GM21423 (cell line): ENCODE results near the gene POLN.
"Not testable (repeated sequence)": the region's sequence is repeated elsewhere in the genome, so short reads cannot be mapped to it uniquely, and the experiment has no call there.

Experiments used
- ATAC-seq: cut with Tn5 transposase; IDR thresholded peaks from one replicate; pipeline ENCODE4 v1.9.1; 2021; ENCODE audit warnings: mild to moderate bottlenecking, moderate library complexity; ENCODE audit not compliant: unreplicated experiment

The POLN gene

GRCh38 chr4:2222838-2223237 lies 19.1 kb downstream of the POLN start:
- no peak for ATAC-seq

GRCh38 chr4:2221378-2221777 lies 20.5 kb downstream of the POLN start:
- ATAC-seq: not testable (repeated sequence)

GRCh38 chr4:2220016-2220630 lies 21.8 kb downstream of the POLN start:
- ATAC-seq: no peak

GRCh38 chr4:2219233-2219760 lies 22.6 kb downstream of the POLN start:
- ATAC-seq: no peak

GRCh38 chr4:2218436-2218835 lies 23.5 kb downstream of the POLN start:
- ATAC-seq: no peak

GRCh38 chr4:2217726-2218125 lies 24.2 kb downstream of the POLN start:
- ATAC-seq: no peak

GRCh38 chr4:2212831-2213230 lies 29.1 kb downstream of the POLN start:
- ATAC-seq: no peak

GRCh38 chr4:2202789-2203188 lies 39.1 kb downstream of the POLN start:
- ATAC-seq: not testable (repeated sequence)

- no peak for ATAC-seq
Measured at GRCh38 chr4:2194496-2194895, 47.4 kb downstream of the POLN start.

- ATAC-seq: no peak
Measured at GRCh38 chr4:2193326-2193725, 48.6 kb downstream of the POLN start.

GRCh38 chr4:2186865-2187172 lies 55.1 kb downstream of the POLN start:
- ATAC-seq: no peak

GRCh38 chr4:2186133-2186864 lies 55.6 kb downstream of the POLN start:
- no peak for ATAC-seq

- ATAC-seq: no peak
Measured at GRCh38 chr4:2183394-2183793, 58.5 kb downstream of the POLN start.

- ATAC-seq: no peak
Measured at GRCh38 chr4:2182994-2183393, 58.9 kb downstream of the POLN start.

GRCh38 chr4:2180410-2180809 lies 61.5 kb downstream of the POLN start:
- no peak for ATAC-seq

- no peak for ATAC-seq
Measured at GRCh38 chr4:2179717-2180116, 62.2 kb downstream of the POLN start.

GRCh38 chr4:2178986-2179385 lies 62.9 kb downstream of the POLN start:
- ATAC-seq: no peak

- no peak for ATAC-seq
Measured at GRCh38 chr4:2177443-2178093, 64.4 kb downstream of the POLN start.

- no peak for ATAC-seq
Measured at GRCh38 chr4:2175990-2176698, 65.8 kb downstream of the POLN start.

- no peak for ATAC-seq
Measured at GRCh38 chr4:2174061-2174460, 67.9 kb downstream of the POLN start.

- no peak for ATAC-seq
Measured at GRCh38 chr4:2172627-2173231, 69.2 kb downstream of the POLN start.
